Fibroblast of the conjunctiva (primary cell): ENCODE data around the gene ATP10D.
"Not testable (repeated sequence)": the region's sequence is repeated elsewhere in the genome, so short reads cannot be mapped to it uniquely, and the experiment has no call there.

Experiments used
- DNase-seq: peaks from one replicate; pipeline ENCODE4 v3.0.0-alpha.2; 2010; ENCODE audit warnings: low read depth

The ATP10D gene

DNA sequence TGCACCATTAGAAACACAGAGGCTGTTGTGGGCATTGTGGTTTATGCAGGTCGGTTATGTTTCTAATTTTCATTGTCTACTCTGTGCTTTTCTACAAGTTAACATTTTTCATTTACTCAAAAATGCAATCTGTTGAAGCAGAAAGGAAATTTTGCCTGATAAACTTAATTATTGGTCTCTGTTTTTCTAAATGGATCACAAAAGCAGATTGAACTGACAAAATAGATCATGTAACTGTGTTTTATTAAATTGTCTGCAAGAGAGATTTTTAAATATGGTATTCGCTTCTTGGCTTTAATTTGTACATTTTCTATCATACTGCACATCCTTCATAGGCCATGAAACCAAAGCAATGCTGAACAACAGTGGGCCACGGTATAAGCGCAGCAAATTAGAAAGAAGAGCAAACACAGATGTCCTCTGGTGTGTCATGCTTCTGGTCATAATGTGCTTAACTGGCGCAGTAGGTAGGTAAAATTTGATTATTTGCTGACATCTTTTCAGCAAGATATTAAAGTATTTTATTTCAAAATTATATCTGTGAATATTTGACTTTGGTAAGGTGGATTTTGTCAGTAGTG is 50.6 kb downstream of the ATP10D start:
- no peak for DNase-seq

DNA sequence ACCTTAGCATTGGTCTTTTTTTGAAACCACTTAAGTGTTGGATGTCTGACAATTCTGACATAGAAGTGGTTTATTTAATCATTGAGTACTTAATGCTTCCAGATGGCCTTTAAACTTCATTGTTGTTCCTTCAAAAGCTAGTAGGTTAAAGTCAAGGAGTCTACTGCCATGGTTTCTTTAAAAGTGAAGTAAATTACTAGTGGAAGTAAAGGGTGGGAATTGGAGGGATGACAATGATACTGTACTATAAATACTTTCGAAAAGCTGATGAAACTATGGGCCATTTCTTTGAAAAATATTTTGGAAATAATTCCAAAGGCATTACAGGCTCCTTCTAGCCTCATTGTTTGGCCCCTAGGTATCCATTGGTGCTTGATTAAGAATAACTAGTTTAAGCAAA is 51.9 kb downstream of the ATP10D start:
- DNase-seq, result no peak

- no peak for DNase-seq
These were observed 53.2 kb downstream of the ATP10D start for GRCh38 chr4:47538111-47538824.

DNA sequence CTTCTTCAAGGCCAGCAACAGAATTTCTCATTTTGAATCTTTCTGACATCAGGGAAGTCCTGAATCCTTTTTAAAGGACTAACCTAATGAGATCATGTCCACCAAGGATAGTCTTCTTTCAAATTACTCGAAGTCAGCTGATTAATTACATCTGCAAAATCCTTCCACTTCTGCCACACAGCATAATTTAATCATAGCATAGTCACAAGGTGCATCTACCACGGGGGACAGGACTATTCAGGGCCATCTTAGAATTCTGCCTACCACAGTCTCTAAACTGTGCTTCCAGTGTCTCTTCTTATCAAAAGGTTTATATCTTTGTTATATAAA is 53.7 kb downstream of the ATP10D start:
- no peak for DNase-seq

GRCh38 chr4:47542640-47543039 is 57.6 kb downstream of the ATP10D start:
- not testable (repeated sequence) for DNase-seq

- no peak for DNase-seq
These were observed 58.3 kb downstream of the ATP10D start for GRCh38 chr4:47543331-47543730.

GRCh38 chr4:47550357-47550756 is 65.3 kb downstream of the ATP10D start:
- DNase-seq, result not testable (repeated sequence)

DNA sequence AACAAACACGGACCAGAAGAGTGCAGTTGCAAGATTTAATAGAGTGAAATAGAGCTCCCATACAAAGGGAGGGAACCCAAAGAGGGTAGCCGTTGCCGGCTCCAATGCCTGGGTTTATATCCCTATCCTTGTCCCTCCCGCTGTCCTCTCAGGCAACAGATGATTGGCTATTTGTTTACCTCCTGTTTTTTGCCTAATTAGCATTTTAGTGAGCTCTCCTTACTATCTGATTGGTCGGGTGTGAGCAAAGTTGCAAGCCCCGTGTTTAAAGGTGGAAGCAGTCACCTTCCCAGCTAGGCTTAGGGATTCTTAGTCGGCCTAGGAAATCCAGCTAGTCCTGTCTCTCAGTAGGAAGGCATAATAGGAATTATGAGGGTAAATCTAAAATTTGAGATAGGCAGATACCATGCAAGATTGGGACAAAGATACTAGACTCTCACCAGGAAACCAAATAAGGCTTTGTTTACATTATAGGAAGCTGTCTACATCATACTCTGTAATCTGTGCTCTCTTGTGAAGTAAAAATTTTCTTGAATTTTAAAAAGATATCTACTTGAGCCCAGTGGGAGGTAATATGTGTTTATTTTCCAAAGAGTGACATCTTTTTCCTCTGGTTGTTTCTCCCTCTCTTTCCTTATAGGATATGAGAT is 65.9 kb downstream of the ATP10D start:
- no peak for DNase-seq

DNA sequence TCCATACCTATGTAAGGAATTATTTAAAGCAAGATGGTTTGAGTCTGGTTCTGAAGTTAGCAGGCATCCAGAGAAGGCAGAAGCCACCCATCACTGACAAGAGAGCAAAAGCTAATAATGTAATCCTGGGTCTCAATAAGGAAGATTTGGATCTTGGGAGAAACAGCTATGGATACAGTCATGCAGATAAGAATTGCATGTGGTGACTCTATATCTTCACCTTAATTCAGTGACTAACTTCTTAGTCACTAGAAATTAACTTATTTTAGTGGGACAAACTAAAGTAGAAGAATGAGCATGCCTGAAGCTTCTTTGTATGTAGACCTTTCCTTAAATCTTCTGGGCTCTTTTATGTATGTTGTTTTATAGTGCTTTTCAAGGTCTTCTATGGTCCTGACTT is 66.6 kb downstream of the ATP10D start:
- DNase-seq, result no peak

DNA sequence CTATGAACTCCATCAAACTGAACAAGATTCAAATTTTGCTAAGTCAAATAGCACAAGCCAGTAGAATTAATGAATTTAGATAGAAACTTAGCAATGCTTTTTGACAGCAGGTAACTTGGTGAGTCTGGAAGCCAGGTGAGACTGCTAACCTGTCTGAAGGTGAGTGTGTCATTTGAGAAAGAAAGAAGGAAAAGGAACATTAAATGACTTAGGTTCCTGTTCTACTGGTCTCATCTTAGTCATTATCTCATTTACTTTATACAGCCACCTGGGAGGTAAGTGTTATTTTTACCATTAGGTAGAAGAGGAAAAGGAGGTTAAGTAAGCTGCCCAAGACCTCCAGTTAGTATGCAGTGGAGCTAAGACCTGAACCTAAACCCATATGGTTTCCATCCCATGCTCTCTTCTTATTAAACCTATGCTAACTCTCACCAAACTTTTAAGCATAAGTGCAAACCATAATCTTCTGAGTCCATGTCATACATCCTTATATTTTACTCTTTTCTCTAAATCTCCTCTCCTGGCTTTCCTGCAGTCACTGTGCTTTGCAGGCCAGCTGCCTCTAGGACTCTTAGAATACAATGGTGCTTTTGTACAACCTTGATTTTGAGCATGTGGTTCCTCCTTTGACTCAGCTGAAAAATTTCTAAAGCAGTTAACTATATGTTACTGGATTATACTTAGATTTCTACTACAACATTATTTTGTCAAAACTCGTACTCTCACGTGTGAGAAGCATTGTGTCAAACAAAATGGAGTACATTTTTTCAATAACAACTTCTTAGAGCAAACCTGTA is 68.5 kb downstream of the ATP10D start:
- no peak for DNase-seq

DNA sequence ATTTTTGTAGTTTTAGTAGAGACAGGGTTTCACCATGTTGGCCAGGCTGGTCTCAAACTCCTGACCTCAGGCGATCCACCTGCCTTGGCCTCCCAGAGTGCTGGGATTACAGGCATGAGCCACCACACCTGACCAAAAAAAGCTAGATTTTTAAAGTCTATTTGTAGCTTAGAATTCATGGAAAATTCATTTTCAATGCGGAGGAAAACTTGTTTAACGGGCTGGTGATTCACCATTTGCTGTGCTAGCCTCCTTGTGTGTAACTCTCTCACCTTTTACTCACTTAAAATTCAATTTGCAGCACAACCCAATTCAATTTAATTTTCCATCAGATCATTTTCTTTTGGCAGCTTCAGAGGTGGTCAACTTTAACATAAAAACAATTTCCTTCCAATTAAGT is 70.8 kb downstream of the ATP10D start:
- DNase-seq, result not testable (repeated sequence)

GRCh38 chr4:47557255-47557654 is 72.2 kb downstream of the ATP10D start:
- DNase-seq, result no peak

DNA sequence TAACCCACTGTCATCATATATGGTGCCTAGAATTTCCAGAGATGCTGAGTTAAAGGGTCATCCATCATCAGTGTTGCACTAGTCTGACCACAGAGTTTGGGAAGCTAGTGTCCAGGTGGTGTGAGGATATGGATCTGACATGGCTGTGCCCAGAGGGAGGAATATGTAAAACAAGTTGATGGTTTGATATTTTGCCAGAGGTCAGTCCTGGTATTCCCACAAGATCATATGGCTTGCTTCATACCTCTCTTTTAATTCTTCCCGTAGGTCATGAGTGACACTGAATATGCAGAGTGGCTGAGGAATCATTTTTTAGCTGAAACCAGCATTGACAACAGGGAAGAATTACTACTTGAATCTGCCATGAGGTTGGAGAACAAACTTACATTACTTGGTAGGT is 75.6 kb downstream of the ATP10D start:
- DNase-seq, result no peak

DNA sequence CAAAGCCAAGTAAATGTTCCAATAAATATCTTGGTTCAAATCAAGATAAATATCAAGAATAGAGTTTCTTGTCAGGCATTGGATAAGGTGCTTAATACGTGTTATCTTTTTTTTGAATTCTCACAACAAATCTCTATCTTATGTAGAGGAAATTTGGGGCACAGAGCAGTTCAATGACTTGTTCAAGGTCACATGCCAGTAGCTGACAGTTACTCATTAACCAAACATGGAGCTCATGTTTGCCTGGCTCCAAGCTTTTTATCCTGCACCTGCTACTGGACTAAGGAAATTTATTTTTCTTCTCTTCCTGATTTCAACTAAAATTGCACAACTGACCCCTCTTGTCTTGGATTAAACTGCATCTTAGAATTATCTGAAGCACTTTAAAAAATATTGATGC is 76.3 kb downstream of the ATP10D start:
- DNase-seq, result no peak

DNA sequence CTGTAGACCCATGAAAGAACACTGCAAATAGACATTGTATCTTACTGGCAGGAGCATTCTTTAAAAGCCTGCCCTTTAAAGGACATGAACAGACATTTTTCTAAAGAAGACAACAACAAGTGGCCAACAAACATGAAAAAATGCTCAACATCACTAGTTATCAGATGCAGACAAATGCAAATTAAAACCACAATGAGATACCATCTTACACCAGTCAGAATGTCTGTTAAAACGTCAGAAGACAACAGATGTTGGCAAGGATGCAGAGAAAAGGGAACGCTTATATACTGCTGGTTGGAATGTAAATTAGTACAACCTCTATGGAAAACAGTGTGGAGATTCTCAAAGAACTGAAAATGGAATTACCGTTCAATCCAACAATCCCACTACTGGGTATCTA is 77.2 kb downstream of the ATP10D start:
- no peak for DNase-seq

DNA sequence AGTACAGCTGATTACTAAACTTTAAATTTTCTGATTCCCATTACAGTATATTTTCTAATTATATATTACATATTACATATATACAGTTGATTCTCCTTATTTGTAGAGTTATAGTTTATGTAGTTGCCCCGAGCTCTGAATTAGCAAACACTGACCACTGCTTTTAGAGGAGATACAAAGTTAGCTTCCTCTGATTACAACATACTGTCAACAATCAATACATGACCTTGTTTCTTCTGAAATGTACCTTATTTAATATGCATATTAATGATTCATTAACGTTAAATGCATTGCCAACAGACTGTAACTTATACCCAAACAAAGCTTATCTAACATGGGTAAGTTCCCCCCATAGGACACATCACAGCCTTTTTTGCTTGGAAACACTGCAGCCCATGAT is 81.5 kb downstream of the ATP10D start:
- no peak for DNase-seq

GRCh38 chr4:47566969-47567368 is 81.9 kb downstream of the ATP10D start:
- DNase-seq, result no peak

DNA sequence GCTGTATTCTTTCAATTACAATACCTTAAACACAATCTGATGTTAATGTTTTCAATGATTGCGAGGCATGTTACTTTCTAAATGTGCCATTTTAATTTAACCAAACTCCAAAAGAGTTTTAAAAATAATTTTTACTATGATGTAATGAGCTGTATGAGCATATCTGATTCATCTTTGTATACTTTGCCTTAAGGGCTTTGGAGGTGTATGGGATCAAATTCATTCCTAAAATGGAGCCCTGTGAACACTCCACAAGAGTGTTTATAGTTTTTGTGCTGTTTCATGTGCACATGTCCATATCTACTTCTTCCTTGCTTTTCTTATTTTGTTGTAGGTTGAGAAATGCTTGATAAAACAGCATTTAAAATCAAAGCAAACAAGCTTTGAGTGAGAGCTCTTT is 82.4 kb downstream of the ATP10D start:
- DNase-seq, result no peak

GRCh38 chr4:47570816-47571215 is 85.7 kb downstream of the ATP10D start:
- no peak for DNase-seq

GRCh38 chr4:47572981-47573380 is 87.9 kb downstream of the ATP10D start:
- no peak for DNase-seq

DNA sequence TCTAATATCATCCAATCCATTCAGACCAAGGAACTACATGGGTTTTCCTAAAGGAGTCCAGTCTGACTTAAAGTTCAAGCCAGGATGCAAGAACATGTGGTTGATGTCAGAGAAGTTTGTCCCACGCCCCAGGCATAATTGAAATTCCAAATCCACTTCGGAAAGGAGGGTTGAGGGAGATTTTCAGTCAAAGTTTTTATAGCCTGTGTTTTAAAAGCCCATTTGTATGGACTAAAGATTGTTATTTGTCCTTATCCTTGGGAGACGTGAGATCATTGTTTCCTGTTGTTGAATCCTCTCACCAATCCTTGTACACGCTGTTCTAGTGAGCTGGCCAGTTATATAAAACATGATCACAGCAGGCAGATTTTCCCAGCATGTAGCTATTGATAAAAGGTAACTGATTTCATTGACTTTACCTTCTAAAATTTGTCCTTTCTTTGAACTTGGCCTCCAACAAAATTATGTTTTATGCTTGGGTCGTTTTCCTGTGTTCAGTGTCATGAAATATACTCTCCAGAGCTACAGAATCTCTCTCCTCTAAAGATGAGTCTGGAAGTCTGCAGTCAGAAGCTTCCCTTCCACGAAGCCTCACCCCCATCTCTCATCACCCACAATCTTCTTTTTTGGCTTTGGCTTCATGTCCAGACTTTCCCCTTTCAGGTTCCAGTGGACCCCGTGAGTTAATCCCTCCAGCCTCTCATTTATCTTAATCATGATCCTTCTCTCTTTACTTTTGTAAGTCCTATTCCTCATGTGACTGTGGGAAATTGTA is 92.9 kb downstream of the ATP10D start:
- DNase-seq, result no peak

DNA sequence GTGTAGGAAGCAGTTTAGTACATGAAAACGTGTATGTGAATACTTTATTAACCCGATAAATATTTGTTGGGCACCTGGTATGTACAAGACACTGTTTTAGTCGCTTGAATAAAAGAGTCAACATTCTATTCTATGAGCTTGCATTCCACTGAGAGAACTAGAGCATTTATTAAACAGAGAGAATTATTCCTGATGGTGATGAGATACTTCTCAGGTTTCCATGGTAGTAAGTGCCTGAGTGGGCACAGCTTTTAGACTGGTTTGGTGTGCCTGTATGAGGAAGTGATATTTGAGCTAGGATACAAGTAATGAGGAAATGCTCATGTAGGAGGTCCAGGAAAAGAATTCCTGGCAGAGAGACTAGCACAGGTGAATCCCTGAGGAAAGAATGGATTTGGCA is 94.2 kb downstream of the ATP10D start:
- no peak for DNase-seq
